NCI-H526 treated with DMSO at 0.1 percent for 48 hours (cell line): ENCODE data around the gene SLAIN2.
A peak's percentile ranks its signal among the peaks of the same experiment; 100 is the strongest.
"Not testable (repeated sequence)": the region's sequence is repeated elsewhere in the genome, so short reads cannot be mapped to it uniquely, and the experiment has no call there.

Source experiments
- DNase-seq: peaks from one replicate; lab custom pipeline; 2025; lab: John Stamatoyannopoulos, UW

Gene SLAIN2

GRCh38 chr4:48370260-48371134 is 29.2 kb downstream of the SLAIN2 start:
- no peak for DNase-seq

GRCh38 chr4:48372272-48372671 is 30.9 kb downstream of the SLAIN2 start:
- DNase-seq: no peak

GRCh38 chr4:48375651-48376304 is 34.4 kb downstream of the SLAIN2 start:
- no peak for DNase-seq

GRCh38 chr4:48379587-48380180 is 38.4 kb downstream of the SLAIN2 start:
- no peak for DNase-seq

- DNase-seq: no peak
Observed at GRCh38 chr4:48380583-48381167, 39.3 kb downstream of the SLAIN2 start.

DNA sequence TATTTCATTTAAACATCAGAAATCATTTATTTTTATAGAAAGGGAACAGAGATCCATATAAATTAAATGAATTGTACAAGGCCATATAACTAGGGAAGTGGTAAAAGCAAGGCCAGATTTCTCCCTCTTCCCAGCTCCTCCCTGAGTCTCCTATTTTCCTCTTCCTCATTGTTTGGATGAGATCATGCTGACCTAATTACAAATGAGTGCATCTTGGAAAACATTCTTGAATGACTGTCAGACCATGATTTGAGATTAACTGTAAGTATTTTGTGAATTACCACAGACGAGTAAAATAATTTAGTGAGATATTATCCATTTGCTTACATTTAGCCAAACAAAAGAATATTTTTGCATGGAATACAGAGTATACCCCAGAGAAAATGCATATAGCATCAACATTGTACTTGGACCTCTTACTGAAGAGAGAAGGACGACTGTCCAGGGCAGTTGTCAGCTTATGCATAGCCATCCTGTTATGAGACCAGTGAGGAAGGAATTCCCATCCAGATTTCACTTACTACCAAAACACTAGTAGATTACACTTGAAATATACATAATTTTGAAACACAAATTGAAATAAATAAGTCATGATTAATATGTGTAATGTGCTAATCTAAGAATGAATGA is 47.3 kb downstream of the SLAIN2 start:
- no peak for DNase-seq

- no peak for DNase-seq
Observed at GRCh38 chr4:48396043-48396442, 54.7 kb downstream of the SLAIN2 start.

DNA sequence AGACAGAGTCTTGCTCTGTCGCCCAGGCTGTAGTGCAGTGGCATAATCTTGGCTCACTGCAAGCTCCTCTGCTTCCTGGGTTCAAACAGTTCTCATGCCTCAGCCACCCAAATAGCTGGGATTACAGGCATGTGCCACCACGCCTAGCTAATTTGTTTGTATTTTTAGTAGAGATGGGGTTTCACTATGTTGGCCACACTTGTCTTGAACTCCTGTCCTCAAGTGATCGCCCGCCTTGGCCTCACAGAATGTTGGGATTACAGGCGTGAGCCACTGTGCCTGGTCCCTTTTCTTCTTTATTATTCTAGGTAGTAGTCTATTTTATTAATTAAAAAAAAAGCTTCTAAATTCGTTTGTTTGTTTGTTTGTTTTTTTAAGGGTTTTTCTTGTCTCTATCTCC is 59.1 kb downstream of the SLAIN2 start:
- no peak for DNase-seq

GRCh38 chr4:48403358-48403757 is 62.0 kb downstream of the SLAIN2 start:
- DNase-seq: no peak

- no peak for DNase-seq
Observed at GRCh38 chr4:48403779-48404178, 62.5 kb downstream of the SLAIN2 start.

DNA sequence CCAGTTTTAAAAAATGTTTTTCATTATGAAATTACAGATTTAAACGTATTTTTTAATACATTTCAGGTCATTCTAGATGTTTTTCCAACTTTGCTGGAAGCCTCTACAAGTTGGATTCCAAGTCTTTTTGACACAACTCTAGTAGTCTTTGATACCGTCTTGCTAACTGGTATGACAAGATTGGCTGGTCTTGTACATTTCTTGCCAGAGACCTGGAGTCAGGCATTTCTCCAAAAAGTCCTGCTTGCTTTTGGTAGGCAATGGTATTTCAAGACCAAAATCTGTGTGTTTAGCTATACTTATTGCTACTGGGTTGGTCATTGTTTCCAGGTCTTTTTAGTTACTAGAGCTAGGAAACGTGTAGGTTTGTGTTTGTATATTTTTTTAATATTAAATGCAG is 64.6 kb downstream of the SLAIN2 start:
- no peak for DNase-seq

GRCh38 chr4:48409203-48409602 is 67.9 kb downstream of the SLAIN2 start:
- no peak for DNase-seq

DNA sequence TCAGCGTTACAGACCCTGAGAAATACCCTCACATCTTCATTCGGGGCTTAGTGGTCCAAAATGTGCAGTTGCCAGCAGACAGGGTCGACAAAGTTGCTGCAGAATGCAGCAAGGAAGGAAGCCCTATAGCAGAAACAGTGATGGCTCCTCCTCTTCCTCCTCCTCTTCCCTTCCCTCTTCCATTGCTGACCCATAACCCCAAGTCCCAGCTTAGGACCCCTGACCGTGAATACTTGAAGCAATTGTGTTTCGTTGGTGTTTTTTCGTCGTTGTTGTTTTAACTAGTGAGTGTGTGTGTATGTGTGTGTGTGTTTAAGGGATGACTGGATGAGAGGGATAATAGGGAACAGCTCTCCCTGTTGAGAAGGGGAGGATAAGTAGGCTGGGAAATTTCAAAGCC is 69.5 kb downstream of the SLAIN2 start:
- DNase-seq: no peak

- no peak for DNase-seq
Observed at GRCh38 chr4:48420144-48420543, 78.8 kb downstream of the SLAIN2 start.

DNA sequence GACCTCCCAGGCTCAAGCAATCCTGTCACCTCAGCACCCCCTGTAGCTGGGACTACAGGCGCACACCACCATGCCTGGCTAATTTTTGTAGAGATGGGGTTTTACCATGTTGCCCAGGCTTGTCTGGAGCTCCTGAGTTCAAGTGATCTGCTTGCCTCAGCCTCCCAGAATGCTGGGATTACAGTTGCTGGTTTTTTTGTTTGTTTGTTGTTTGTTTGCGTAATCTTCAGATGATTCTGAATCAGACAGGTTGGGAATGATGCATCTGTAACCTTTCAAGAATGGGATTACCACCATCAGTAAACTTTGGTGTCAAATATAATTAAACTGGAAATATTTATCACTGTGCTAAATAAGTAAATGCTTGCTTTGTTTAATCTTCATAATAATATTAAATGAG is 79.8 kb downstream of the SLAIN2 start:
- DNase-seq: no peak

DNA sequence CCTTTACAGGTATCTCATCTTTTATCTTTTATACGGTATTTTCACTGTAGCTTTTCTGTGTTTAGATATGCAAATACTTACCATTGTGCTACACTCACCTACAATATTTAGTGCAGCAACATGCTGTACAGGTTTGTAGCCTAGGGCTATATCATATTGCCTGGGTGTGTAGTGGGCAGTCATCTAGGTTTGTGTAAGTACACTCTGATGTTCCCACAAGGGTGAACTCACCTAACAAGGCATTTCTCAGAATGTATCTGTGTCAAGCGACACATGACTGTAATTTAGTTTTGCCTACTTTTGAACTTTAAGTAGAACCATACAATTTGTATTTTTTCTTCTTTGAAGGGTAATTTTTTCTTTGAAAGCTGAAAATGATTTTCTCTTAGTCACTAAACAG is 87.6 kb downstream of the SLAIN2 start:
- DNase-seq: peak; percentile 36

DNA sequence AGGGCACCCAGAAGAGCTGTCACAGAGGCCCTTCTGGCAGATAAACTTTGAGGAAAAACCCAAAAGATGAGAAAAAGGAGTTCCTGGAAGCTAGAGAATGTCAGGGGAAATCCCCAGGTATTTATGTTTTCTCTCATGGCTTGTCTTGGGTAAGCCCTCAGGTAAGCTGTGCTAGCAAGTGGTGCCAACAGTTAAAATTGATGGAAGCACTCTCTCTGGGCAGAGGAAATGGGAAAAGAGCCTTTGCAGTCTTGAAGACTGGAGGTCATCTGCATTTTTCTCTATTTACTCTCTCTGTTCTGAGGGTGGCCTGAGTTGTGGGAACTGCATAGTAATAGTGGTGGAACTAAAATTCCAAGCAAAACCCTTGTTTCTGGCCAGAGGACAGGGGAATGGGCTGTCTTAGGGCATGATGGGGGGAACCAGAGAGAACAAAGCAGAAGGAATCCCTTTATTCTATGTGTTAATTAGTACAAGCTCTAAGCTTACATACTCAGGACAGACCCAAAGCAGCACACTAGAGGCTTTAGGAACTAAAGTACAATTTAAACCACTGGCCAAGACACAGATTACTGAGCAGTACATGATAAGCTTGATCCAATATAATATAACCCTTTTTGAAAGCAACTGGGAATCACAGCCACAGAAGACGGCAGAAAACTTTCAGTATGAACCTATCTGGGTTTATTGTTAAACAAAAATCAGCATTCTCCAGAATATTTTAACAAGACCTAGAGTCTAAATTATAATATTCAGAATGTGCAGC is 88.6 kb downstream of the SLAIN2 start:
- no peak for DNase-seq

- DNase-seq: no peak
Observed at GRCh38 chr4:48431401-48431800, 90.1 kb downstream of the SLAIN2 start.

GRCh38 chr4:48432017-48432416 is 90.7 kb downstream of the SLAIN2 start:
- no peak for DNase-seq

DNA sequence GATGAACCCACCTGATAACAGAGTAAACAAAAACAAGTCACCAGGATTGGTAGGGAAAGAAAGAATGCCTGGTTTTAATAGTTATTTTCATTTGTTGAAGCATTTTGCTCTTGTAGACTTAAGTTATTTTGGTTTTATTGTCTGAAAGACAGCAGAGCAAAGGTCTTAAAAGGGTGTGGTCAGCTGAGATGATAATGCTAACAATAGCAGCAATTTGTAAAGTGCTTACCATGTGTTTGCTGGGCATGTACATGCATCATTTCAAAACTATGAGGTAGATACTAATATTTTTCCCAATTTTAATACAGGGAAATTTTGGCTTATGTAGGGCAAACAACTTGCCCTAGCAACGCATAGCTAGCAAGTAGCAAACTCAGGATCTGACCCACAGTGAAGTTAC is 95.0 kb downstream of the SLAIN2 start:
- no peak for DNase-seq

GRCh38 chr4:48439988-48440387 is 98.7 kb downstream of the SLAIN2 start:
- DNase-seq: no peak

GRCh38 chr4:48440914-48441313 is 99.6 kb downstream of the SLAIN2 start:
- not testable (repeated sequence) for DNase-seq
